PC-3 (cell line): ENCODE measurements around the gene GHRL.

Experiments
- CTCF ChIP-seq: fragments of 300-600 bp; sonication (generic); conservative IDR thresholded peaks from 2 replicates; pipeline ENCODE4 v1.5.1; 2017; ENCODE audit warnings: antibody characterized with exemption, low read depth, mild to moderate bottlenecking, low read length
- EZH2 ChIP-seq: fragments of 300-600 bp; sonication (generic); IDR thresholded peaks from one replicate; pipeline ENCODE4 v1.6.1; 2017; ENCODE audit warnings: antibody characterized with exemption, mild to moderate bottlenecking, low read length; ENCODE audit not compliant: unreplicated experiment

DNA sequence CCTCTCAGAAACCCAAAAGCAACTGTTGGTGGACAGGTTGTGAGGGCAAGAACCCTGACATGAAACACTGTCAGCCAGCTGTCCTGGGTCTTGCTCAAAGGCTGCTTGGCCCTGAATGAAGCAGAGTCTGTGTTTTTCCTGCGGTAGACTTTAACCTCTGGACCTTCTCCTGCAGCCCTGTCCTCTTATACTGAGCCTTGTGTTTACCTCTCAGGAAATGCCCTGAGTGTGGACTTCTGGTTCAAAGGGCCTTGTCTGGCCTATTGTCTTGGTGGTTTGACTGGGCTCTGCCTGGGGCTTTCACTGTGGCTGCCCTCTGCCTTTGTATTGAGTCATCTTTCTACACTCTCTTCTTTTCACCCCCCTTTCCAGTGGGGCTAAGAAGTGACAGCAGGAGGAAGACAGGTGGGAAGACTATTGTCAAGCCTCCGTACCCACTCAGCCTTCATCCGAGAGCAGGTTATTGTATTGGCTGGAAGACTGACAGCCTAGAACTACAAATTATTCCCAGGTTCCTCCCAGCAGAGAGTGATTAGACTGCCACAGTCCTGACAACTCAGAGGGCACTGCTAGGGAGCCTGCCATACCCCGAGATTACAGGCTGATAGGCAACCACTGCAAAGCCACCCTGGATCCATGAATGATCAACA is 24.7 kb upstream of the GHRL start:
- no peak for TF ChIP-seq CTCF
- TF ChIP-seq EZH2: no peak
